ENCODE measurements around the gene SCP2.
"Not testable (repeated sequence)": the region's sequence is repeated elsewhere in the genome, so short reads cannot be mapped to it uniquely, and the experiment has no call there.

Gene SCP2

DNA sequence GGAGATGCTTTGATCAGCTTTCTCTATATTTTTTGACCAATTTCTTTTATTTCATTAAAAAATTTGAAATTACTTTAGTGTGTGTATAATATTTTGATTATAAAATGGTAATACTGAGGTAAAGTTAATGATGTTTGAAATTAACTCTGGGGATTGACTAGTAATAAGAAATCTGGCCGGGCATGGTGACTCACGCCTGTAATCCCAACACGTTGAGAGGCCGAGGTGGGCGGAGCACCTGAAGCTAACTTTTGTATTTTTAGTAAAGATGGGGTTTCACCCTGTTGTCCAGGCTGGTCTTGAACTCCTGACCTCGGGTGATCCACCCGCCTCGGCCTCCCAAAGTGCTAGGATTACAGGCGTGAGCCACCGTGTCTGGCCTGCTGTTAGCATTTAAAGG is 17.5 kb downstream of the SCP2 start:
- H2AFZ ChIP-seq (ENCODE audit: low read length): no peak overlapping the region

DNA sequence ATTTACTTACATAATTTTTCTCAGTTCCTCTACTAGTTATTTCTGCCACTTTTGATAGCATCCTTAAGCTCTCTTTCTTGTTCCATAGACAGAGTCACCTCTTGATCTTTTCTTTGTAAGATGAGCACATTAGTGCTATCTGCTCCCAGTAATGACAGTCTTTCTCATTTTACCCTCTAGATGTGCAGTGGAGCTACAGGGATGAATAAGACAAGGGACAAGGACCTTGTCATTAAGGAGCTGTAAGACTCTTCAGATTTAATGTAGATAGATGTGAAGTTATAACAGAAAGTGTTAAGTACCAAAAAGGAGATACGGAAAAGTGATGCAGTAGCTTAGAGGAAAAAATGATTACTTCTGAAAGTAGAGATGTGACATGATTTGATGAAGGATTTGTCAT is 20.4 kb downstream of the SCP2 start:
- Histone ChIP-seq H3K9me3 (ENCODE audit: insufficient read depth, low read depth, low read length) (no peaks in the 10 kb centered on the region), H3K4me2 (ENCODE audit: low read depth, low read length, poor library complexity, severe bottlenecking) (no peak overlapping the region), H3K4me1 (ENCODE audit: insufficient read depth, low read length, poor library complexity, severe bottlenecking) (no peaks in the 10 kb centered on the region), H3F3A (ENCODE audit: low read depth) (no peaks in the 10 kb centered on the region), H4K20me1 (ENCODE audit: insufficient read depth, low read length, poor library complexity, severe bottlenecking) (no peaks in the 10 kb centered on the region), H3K4me3 (ENCODE audit: low read length, poor library complexity, severe bottlenecking) (no peak overlapping the region), H3K36me3 (ENCODE audit: insufficient read depth, low read length) (no peaks in the 10 kb centered on the region), H3K79me2 (ENCODE audit: insufficient read depth, low read length) (no peaks in the 10 kb centered on the region), H3K27me3 (ENCODE audit: insufficient read depth, low read length, poor library complexity, severe bottlenecking) (no peaks in the 10 kb centered on the region), H3K9ac (ENCODE audit: low read depth, low read length, poor library complexity, severe bottlenecking) (no peak overlapping the region), H2AFZ (ENCODE audit: low read length) (no peak overlapping the region), H3K9me2 (replicated peaks; ENCODE audit: low read depth, low read length) (no peaks in the 10 kb centered on the region)
- no peak for TF ChIP-seq CTCF (conservative IDR thresholded peaks at IDR 0.05; ENCODE audit: low read length)

More for the DNA sequence above, 17.5 kb downstream of the SCP2 start:
- no peak for TF ChIP-seq EZH2phosphoT487 (IDR thresholded peaks at IDR 0.05; ENCODE audit: borderline replicate concordance)
- TF ChIP-seq CTCF (conservative IDR thresholded peaks at IDR 0.05; ENCODE audit: low read length): no peak
- no peaks in the 10 kb centered on the region for H3K4me1 ChIP-seq (ENCODE audit: insufficient read depth, low read length, poor library complexity, severe bottlenecking)
- no peak overlapping the region for H3K4me2 ChIP-seq (ENCODE audit: low read depth, low read length, poor library complexity, severe bottlenecking)
- H4K20me1 ChIP-seq (ENCODE audit: insufficient read depth, low read length, poor library complexity, severe bottlenecking): no peaks in the 10 kb centered on the region
- no peaks in the 10 kb centered on the region for H3F3A ChIP-seq (ENCODE audit: low read depth)
- H3K27me3 ChIP-seq (ENCODE audit: insufficient read depth, low read length, poor library complexity, severe bottlenecking): no peaks in the 10 kb centered on the region
- H3K79me2 ChIP-seq (ENCODE audit: insufficient read depth, low read length): no peaks in the 10 kb centered on the region
- no peaks in the 10 kb centered on the region for H3K9me2 ChIP-seq (replicated peaks; ENCODE audit: low read depth, low read length)
- no peak overlapping the region for H3K9ac ChIP-seq (ENCODE audit: low read depth, low read length, poor library complexity, severe bottlenecking)
- no peaks in the 10 kb centered on the region for H3K9me3 ChIP-seq (ENCODE audit: insufficient read depth, low read depth, low read length)
- H3K36me3 ChIP-seq (ENCODE audit: insufficient read depth, low read length): no peaks in the 10 kb centered on the region
- H3K4me3 ChIP-seq (ENCODE audit: low read length, poor library complexity, severe bottlenecking): no peak overlapping the region

- H2AFZ ChIP-seq (ENCODE audit: low read length); H3K4me2 ChIP-seq (ENCODE audit: low read depth, low read length, poor library complexity, severe bottlenecking); H3F3A ChIP-seq (ENCODE audit: low read depth): not testable (repeated sequence)
Measured at GRCh38 chr1:52949602-52950001, 22.5 kb downstream of the SCP2 start.

GRCh38 chr1:52952112-52952511 is 25.0 kb downstream of the SCP2 start:
- no peaks in the 10 kb centered on the region for H3K79me2 ChIP-seq (ENCODE audit: insufficient read depth, low read length)
- H3K27me3 ChIP-seq (ENCODE audit: insufficient read depth, low read length, poor library complexity, severe bottlenecking): no peaks in the 10 kb centered on the region
- H2AFZ ChIP-seq (ENCODE audit: low read length): no peak overlapping the region
- H3K9me2 ChIP-seq (replicated peaks; ENCODE audit: low read depth, low read length): no peaks in the 10 kb centered on the region
- H3K4me1 ChIP-seq (ENCODE audit: insufficient read depth, low read length, poor library complexity, severe bottlenecking): peaks cover 4% of the 10 kb centered on the region
- no peaks in the 10 kb centered on the region for H4K20me1 ChIP-seq (ENCODE audit: insufficient read depth, low read length, poor library complexity, severe bottlenecking)
- TF ChIP-seq EZH2phosphoT487 (IDR thresholded peaks at IDR 0.05; ENCODE audit: borderline replicate concordance): no peak
- TF ChIP-seq CTCF (conservative IDR thresholded peaks at IDR 0.05; ENCODE audit: low read length): no peak
- no peak overlapping the region for H3K4me2 ChIP-seq (ENCODE audit: low read depth, low read length, poor library complexity, severe bottlenecking)
- H3K9me3 ChIP-seq (ENCODE audit: insufficient read depth, low read depth, low read length): no peaks in the 10 kb centered on the region
- no peaks in the 10 kb centered on the region for H3F3A ChIP-seq (ENCODE audit: low read depth)
- H3K9ac ChIP-seq (ENCODE audit: low read depth, low read length, poor library complexity, severe bottlenecking): no peak overlapping the region
- H3K36me3 ChIP-seq (ENCODE audit: insufficient read depth, low read length): no peaks in the 10 kb centered on the region
- H3K4me3 ChIP-seq (ENCODE audit: low read length, poor library complexity, severe bottlenecking): no peak overlapping the region

More at GRCh38 chr1:52949602-52950001, 22.5 kb downstream of the SCP2 start:
- not testable (repeated sequence) for H3K79me2 ChIP-seq (ENCODE audit: insufficient read depth, low read length); H3K36me3 ChIP-seq (ENCODE audit: insufficient read depth, low read length); H3K4me3 ChIP-seq (ENCODE audit: low read length, poor library complexity, severe bottlenecking); H3K9me2 ChIP-seq (replicated peaks; ENCODE audit: low read depth, low read length); H3K9ac ChIP-seq (ENCODE audit: low read depth, low read length, poor library complexity, severe bottlenecking); H3K27me3 ChIP-seq (ENCODE audit: insufficient read depth, low read length, poor library complexity, severe bottlenecking); H3K9me3 ChIP-seq (ENCODE audit: insufficient read depth, low read depth, low read length); H3K4me1 ChIP-seq (ENCODE audit: insufficient read depth, low read length, poor library complexity, severe bottlenecking); H4K20me1 ChIP-seq (ENCODE audit: insufficient read depth, low read length, poor library complexity, severe bottlenecking)

Measured in Loucy (cell line).